GM12878 (cell line): ENCODE measurements around the gene C16orf96.

Experiments
- CREM ChIP-seq: IDR thresholded peaks from 2 replicates; pipeline ENCODE4 v1.6.1; 2014; ENCODE audit warnings: antibody characterized with exemption, low read depth
- DPF2 ChIP-seq: fragments of 450-650 bp; IDR thresholded peaks from 2 replicates; pipeline ENCODE4 v1.6.1; 2017; ENCODE audit warnings: mild to moderate bottlenecking
- ELK1 ChIP-seq: IDR thresholded peaks from 2 replicates; pipeline ENCODE4 v1.6.1; 2012; ENCODE audit warnings: low read depth, low read length, improper control_type of control experiment
- EP300 ChIP-seq, 2 experiments: fragments of 150-350 bp in 1 of 2; IDR thresholded peaks; 2 replicates each; pipeline ENCODE4 v1.6.1; 2011 to 2012; ENCODE audit warnings: low read depth in 2 of 2, low read length in 2 of 2, borderline replicate concordance in 1 of 2, improper control_type of control experiment in 1 of 2, inconsistent platforms in 1 of 2; ENCODE audit not compliant: control insufficient read depth in 1 of 2
- EZH2 ChIP-seq: IDR thresholded peaks from 2 replicates; pipeline ENCODE4 v1.6.1; 2012; ENCODE audit warnings: low read depth, mild to moderate bottlenecking, control low read depth, inconsistent platforms, low read length, borderline replicate concordance; ENCODE audit not compliant: control insufficient read depth
- FOXK2 ChIP-seq: fragments of 450-650 bp; IDR thresholded peaks from 2 replicates; pipeline ENCODE4 v1.6.1; 2017; ENCODE audit warnings: mild to moderate bottlenecking, moderate library complexity
- GABPA ChIP-seq: IDR thresholded peaks from 2 replicates; pipeline ENCODE4 v1.6.1; 2014; ENCODE audit warnings: antibody characterized with exemption, low read depth, mild to moderate bottlenecking, inconsistent platforms
- NRF1 ChIP-seq: conservative IDR thresholded peaks from 2 replicates; pipeline ENCODE4 v1.6.1; 2011; ENCODE audit warnings: mild to moderate bottlenecking, low read depth, low read length, improper control_type of control experiment
- PML ChIP-seq: IDR thresholded peaks from 2 replicates; pipeline ENCODE4 v1.6.1; 2012; ENCODE audit warnings: low read length, inconsistent platforms
- POLR2A ChIP-seq: IDR thresholded peaks from 2 replicates; pipeline ENCODE4 v1.6.1; 2011; ENCODE audit warnings: low read depth, mild to moderate bottlenecking, low read length
- ZNF384 ChIP-seq: IDR thresholded peaks from 2 replicates; pipeline ENCODE4 v1.6.1; 2012; ENCODE audit warnings: low read depth, mild to moderate bottlenecking, low read length, improper control_type of control experiment, borderline replicate concordance
- TF ChIP-seq, protein P1 (sequence below), 3 experiments: IDR thresholded peaks in 2 of 3; conservative IDR thresholded peaks in 1 of 3; 2 replicates each; pipeline ENCODE4 v1.5.1; 2011; ENCODE audit warnings: low read depth in 3 of 3, low read length in 3 of 3, mild to moderate bottlenecking in 3 of 3, control low read depth in 2 of 3, moderate library complexity in 2 of 3, inconsistent platforms in 1 of 3, mixed read lengths in 1 of 3; ENCODE audit not compliant: control insufficient read depth in 2 of 3, insufficient read depth in 1 of 3; ENCODE audit errors: extremely low read depth in 1 of 3
- TF ChIP-seq, protein P2 (sequence below): IDR thresholded peaks from 2 replicates; pipeline ENCODE4 v1.6.1; 2012; ENCODE audit warnings: low read length, inconsistent platforms
- TF ChIP-seq, protein P3 (sequence below): IDR thresholded peaks from 2 replicates; pipeline ENCODE4 v1.6.1; 2012; ENCODE audit warnings: mild to moderate bottlenecking, low read depth, low read length

GRCh38 chr16:4639899-4640509, 83.9 kb downstream of the C16orf96 start:
- TF ChIP-seq POLR2A (peak; percentile 40; the same call in 1 of the 2 replicates), CREM (no peak), FOXK2 (no peak), EP300 (IDR thresholded peaks at IDR 0.05; ENCODE audit: borderline replicate concordance in 1 of 2, control insufficient read depth in 1 of 2, low read depth in 2 of 2, low read length in 2 of 2) (no peak), ELK1 (no peak), GABPA (no peak), DPF2 (no peak), EZH2 (no peak), NRF1 (no peak), PML (no peak), ZNF384 (no peak)
- TF ChIP-seq, protein P1, sequence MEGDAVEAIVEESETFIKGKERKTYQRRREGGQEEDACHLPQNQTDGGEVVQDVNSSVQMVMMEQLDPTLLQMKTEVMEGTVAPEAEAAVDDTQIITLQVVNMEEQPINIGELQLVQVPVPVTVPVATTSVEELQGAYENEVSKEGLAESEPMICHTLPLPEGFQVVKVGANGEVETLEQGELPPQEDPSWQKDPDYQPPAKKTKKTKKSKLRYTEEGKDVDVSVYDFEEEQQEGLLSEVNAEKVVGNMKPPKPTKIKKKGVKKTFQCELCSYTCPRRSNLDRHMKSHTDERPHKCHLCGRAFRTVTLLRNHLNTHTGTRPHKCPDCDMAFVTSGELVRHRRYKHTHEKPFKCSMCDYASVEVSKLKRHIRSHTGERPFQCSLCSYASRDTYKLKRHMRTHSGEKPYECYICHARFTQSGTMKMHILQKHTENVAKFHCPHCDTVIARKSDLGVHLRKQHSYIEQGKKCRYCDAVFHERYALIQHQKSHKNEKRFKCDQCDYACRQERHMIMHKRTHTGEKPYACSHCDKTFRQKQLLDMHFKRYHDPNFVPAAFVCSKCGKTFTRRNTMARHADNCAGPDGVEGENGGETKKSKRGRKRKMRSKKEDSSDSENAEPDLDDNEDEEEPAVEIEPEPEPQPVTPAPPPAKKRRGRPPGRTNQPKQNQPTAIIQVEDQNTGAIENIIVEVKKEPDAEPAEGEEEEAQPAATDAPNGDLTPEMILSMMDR (IDR thresholded peaks at IDR 0.05 in 2 of 3, conservative IDR thresholded peaks at IDR 0.05 in 1 of 3; ENCODE audit: control insufficient read depth in 2 of 3, extremely low read depth in 1 of 3, insufficient read depth in 1 of 3, low read depth in 3 of 3, low read length in 3 of 3), result no peak
- TF ChIP-seq, protein P2, sequence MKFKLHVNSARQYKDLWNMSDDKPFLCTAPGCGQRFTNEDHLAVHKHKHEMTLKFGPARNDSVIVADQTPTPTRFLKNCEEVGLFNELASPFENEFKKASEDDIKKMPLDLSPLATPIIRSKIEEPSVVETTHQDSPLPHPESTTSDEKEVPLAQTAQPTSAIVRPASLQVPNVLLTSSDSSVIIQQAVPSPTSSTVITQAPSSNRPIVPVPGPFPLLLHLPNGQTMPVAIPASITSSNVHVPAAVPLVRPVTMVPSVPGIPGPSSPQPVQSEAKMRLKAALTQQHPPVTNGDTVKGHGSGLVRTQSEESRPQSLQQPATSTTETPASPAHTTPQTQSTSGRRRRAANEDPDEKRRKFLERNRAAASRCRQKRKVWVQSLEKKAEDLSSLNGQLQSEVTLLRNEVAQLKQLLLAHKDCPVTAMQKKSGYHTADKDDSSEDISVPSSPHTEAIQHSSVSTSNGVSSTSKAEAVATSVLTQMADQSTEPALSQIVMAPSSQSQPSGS, result no peak
- TF ChIP-seq, protein P3, sequence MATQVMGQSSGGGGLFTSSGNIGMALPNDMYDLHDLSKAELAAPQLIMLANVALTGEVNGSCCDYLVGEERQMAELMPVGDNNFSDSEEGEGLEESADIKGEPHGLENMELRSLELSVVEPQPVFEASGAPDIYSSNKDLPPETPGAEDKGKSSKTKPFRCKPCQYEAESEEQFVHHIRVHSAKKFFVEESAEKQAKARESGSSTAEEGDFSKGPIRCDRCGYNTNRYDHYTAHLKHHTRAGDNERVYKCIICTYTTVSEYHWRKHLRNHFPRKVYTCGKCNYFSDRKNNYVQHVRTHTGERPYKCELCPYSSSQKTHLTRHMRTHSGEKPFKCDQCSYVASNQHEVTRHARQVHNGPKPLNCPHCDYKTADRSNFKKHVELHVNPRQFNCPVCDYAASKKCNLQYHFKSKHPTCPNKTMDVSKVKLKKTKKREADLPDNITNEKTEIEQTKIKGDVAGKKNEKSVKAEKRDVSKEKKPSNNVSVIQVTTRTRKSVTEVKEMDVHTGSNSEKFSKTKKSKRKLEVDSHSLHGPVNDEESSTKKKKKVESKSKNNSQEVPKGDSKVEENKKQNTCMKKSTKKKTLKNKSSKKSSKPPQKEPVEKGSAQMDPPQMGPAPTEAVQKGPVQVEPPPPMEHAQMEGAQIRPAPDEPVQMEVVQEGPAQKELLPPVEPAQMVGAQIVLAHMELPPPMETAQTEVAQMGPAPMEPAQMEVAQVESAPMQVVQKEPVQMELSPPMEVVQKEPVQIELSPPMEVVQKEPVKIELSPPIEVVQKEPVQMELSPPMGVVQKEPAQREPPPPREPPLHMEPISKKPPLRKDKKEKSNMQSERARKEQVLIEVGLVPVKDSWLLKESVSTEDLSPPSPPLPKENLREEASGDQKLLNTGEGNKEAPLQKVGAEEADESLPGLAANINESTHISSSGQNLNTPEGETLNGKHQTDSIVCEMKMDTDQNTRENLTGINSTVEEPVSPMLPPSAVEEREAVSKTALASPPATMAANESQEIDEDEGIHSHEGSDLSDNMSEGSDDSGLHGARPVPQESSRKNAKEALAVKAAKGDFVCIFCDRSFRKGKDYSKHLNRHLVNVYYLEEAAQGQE, result no peak
